Memory B cell (primary cell): ENCODE results near the gene SKIC2.
A peak's percentile ranks its signal among the peaks of the same experiment; 100 is the strongest.
"Not testable (repeated sequence)": the region's sequence is repeated elsewhere in the genome, so short reads cannot be mapped to it uniquely, and the experiment has no call there.

Experiments used
- ATAC-seq: fragments of 150-1000 bp; cut with Tn5 transposase; 2 replicates; pipeline ENCODE4 v1.10.0; 2021; ENCODE audit warnings: low read depth, mild to moderate bottlenecking, moderate library complexity
- DNase-seq, 2 donors: peaks; one replicate each; pipeline ENCODE4 v3.0.0; 2022; ENCODE audit warnings: low spot score in 2 of 2
- H3K27ac Mint-ChIP-seq: one replicate; pipeline ENCODE4 v1.8.0; 2022; ENCODE audit warnings: mild to moderate bottlenecking, moderate library complexity, mixed read lengths
- H3K27me3 Mint-ChIP-seq: one replicate; pipeline ENCODE4 v1.8.0; 2022; ENCODE audit warnings: mixed read lengths
- H3K36me3 Mint-ChIP-seq: one replicate; pipeline ENCODE4 v1.8.0; 2022; ENCODE audit warnings: mild to moderate bottlenecking, mixed read lengths
- H3K4me1 Mint-ChIP-seq: one replicate; pipeline ENCODE4 v1.8.0; 2022; ENCODE audit warnings: mixed read lengths
- H3K4me3 Mint-ChIP-seq: one replicate; pipeline ENCODE4 v1.8.0; 2022; ENCODE audit warnings: mild to moderate bottlenecking, moderate library complexity, mixed read lengths
- H3K9me3 Mint-ChIP-seq: one replicate; pipeline ENCODE4 v1.8.0; 2022; ENCODE audit warnings: mixed read lengths

Gene SKIC2

DNA sequence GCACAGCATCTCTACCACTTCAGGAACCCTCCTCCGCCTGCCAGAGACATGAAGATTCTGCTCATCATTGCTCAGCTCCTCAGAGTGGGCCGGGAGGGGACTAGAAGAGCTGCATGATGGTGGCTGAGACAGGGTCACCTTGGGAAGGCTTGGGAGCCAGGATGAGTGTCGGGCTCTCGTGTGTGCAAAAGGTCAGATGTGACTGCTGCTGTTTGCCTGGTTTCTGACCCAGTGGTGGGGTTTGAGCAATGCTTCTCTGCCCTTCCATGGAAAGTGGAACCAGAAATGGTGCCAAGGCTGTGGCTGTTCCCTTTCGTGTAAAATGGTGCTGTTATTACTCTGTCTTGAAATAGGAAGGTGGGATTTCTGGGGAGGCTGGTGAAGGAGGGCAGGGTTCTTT lies 22.0 kb downstream of the SKIC2 start:
- H3K27me3 Mint-ChIP-seq, DNase-seq, H3K36me3 Mint-ChIP-seq, ATAC-seq, H3K9me3 Mint-ChIP-seq, H3K27ac Mint-ChIP-seq, H3K4me1 Mint-ChIP-seq, H3K4me3 Mint-ChIP-seq: not testable (repeated sequence)

DNA sequence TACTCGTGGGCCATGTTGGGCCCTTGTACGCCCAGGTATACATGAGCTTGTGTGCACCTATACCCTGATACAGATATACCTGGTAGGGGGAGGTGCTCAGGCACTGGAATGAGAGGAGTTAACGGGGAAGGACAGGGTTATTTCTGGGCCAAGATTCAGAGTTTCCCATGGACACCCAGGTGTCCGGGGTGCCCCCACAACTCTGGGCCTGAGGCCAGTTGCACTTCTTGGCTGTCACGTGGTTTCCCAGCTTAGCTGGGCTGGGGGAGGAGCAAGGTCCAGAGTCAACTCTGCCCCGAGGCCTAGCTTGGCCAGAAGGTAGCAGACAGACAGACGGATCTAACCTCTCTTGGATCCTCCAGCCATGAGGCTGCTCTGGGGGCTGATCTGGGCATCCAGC lies 22.8 kb downstream of the SKIC2 start, which contains the start of gene C4A:
TSS of gene C4A (plus strand) at position 314 of the 400 bp plus-strand sequence. CDS start at position 365, 51 bp downstream.
- not testable (repeated sequence) for H3K36me3 Mint-ChIP-seq, H3K27me3 Mint-ChIP-seq, H3K9me3 Mint-ChIP-seq, H3K27ac Mint-ChIP-seq, H3K4me3 Mint-ChIP-seq, DNase-seq, ATAC-seq, H3K4me1 Mint-ChIP-seq

DNA sequence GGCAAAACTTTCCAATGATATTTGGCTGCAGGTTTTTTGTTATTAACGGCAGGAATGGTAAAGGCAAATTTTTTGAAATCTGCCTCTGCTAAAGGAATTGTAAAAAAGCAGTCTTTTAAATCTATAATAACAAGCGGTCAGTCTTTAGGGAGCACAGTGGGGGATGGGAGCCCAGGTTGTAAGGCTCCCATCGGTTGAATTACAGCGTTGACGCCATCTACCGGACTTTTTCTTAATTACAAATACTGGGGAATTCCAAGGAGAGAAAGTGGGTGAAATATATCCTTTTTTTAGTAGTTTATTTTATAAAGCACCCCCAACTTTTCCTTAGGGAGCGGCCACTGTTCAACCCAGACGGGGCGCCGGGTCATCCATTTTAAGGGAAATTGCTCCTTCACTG lies 30.4 kb downstream of the SKIC2 start:
- H3K4me1 Mint-ChIP-seq, H3K9me3 Mint-ChIP-seq, DNase-seq, H3K27ac Mint-ChIP-seq, H3K27me3 Mint-ChIP-seq, H3K36me3 Mint-ChIP-seq, H3K4me3 Mint-ChIP-seq: not testable (repeated sequence)
- ATAC-seq, result peak; percentile 34

GRCh38 chr6:31994421-31994820 lies 35.4 kb downstream of the SKIC2 start:
- not testable (repeated sequence) for H3K27ac Mint-ChIP-seq, H3K9me3 Mint-ChIP-seq, ATAC-seq, DNase-seq, H3K4me1 Mint-ChIP-seq, H3K27me3 Mint-ChIP-seq, H3K36me3 Mint-ChIP-seq, H3K4me3 Mint-ChIP-seq

GRCh38 chr6:31996385-31996784 lies 37.4 kb downstream of the SKIC2 start:
- not testable (repeated sequence) for H3K4me3 Mint-ChIP-seq, ATAC-seq, H3K36me3 Mint-ChIP-seq, H3K4me1 Mint-ChIP-seq, DNase-seq, H3K27me3 Mint-ChIP-seq, H3K9me3 Mint-ChIP-seq, H3K27ac Mint-ChIP-seq

- not testable (repeated sequence) for H3K4me3 Mint-ChIP-seq, H3K36me3 Mint-ChIP-seq, DNase-seq, ATAC-seq, H3K4me1 Mint-ChIP-seq, H3K27ac Mint-ChIP-seq, H3K27me3 Mint-ChIP-seq, H3K9me3 Mint-ChIP-seq
Observed at GRCh38 chr6:32002546-32003268, 43.7 kb downstream of the SKIC2 start.

DNA sequence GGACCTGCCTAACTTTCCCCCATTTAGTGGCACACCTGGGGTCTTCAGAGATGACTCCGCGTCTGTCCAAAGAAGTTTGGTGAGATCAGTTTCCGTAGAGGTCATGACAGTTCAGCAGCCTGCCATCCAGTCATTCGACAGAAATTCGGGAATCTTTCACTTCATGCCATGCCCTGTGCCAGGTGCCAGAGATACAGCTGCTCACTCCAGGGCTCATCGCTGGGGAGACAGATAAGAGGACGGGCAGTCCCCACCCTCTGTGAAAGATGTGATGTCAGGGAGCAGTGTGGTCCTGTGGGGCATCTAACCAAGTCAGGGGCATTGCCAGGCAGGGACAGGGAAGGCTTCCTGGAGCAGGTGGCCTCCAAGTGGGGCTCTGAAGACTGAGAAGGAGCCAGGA lies 44.3 kb downstream of the SKIC2 start:
- not testable (repeated sequence) for H3K36me3 Mint-ChIP-seq, DNase-seq, ATAC-seq, H3K27ac Mint-ChIP-seq, H3K4me3 Mint-ChIP-seq, H3K27me3 Mint-ChIP-seq, H3K4me1 Mint-ChIP-seq, H3K9me3 Mint-ChIP-seq

DNA sequence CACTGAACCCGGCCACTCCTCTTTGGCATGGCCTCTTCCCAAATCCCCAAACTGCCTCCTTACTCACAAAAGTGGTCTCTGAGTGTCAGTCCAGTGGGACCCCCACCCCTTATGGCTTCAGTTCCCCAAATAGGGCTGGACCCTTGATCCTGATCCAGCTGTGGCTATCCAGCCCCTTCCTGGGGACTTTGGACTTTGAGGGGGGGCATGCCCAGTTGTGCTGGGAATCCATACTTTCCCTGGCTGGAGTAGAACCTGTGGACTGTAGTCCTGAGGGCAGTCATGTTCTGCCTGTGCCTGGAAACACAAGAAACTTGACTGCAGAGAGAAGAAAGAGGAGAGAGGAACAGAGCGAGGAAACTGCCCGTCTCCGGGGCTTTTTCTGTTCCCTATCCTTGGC lies 45.4 kb downstream of the SKIC2 start:
- DNase-seq, H3K36me3 Mint-ChIP-seq, H3K4me3 Mint-ChIP-seq, H3K4me1 Mint-ChIP-seq, H3K27ac Mint-ChIP-seq, H3K9me3 Mint-ChIP-seq, H3K27me3 Mint-ChIP-seq, ATAC-seq: not testable (repeated sequence)

GRCh38 chr6:32004864-32005537 lies 46.0 kb downstream of the SKIC2 start:
- not testable (repeated sequence) for H3K9me3 Mint-ChIP-seq, H3K4me1 Mint-ChIP-seq, H3K36me3 Mint-ChIP-seq, H3K27me3 Mint-ChIP-seq, H3K27ac Mint-ChIP-seq, H3K4me3 Mint-ChIP-seq
- DNase-seq, result peak in 1 of 2 donors; percentile 9
- peak; percentile 88 for ATAC-seq

GRCh38 chr6:32005538-32005880 lies 46.5 kb downstream of the SKIC2 start:
- not testable (repeated sequence) for H3K27me3 Mint-ChIP-seq, H3K27ac Mint-ChIP-seq

DNA sequence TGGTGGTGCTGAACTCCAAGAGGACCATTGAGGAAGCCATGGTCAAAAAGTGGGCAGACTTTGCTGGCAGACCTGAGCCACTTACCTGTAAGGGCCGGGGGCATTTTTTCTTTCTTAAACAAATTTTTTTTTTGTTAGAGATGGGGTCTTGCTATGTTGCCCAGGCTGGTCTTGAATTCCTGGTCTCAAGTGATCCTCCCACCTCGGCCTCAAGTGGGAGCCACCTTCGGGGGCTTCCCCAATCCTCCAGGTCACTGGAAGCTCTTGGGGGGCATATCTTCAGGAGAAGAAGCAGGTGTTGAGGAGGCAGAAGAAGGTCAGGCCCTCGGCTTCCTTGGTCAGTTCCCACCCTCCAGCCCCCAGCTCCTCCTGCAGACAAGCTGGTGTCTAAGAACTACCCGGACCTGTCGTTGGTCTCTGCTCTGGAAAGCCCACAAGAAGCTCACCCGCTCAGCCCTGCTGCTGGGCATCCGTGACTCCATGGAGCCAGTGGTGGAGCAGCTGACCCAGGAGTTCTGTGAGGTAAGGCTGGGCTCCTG lies 47.1 kb downstream of the SKIC2 start:
- H3K9me3 Mint-ChIP-seq, DNase-seq, ATAC-seq, H3K27me3 Mint-ChIP-seq, H3K4me3 Mint-ChIP-seq, H3K27ac Mint-ChIP-seq, H3K4me1 Mint-ChIP-seq, H3K36me3 Mint-ChIP-seq: not testable (repeated sequence)

More at GRCh38 chr6:32005538-32005880, 46.5 kb downstream of the SKIC2 start:
- H3K4me1 Mint-ChIP-seq, H3K36me3 Mint-ChIP-seq, ATAC-seq, DNase-seq, H3K9me3 Mint-ChIP-seq, H3K4me3 Mint-ChIP-seq: not testable (repeated sequence)

DNA sequence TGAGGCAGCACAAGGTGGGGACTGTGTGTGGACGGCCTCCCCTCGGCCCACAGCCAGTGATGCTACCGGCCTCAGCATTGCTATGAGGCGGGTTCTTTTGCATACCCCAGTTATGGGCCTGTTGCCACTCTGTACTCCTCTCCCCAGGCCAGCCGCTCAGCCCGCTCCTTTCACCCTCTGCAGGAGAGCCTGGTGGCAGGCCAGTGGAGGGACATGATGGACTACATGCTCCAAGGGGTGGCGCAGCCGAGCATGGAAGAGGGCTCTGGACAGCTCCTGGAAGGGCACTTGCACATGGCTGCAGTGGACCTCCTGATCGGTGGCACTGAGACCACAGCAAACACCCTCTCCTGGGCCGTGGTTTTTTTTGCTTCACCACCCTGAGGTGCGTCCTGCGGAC lies 48.1 kb downstream of the SKIC2 start:
- not testable (repeated sequence) for H3K4me3 Mint-ChIP-seq, H3K27ac Mint-ChIP-seq, H3K27me3 Mint-ChIP-seq, H3K9me3 Mint-ChIP-seq, H3K36me3 Mint-ChIP-seq, DNase-seq, ATAC-seq, H3K4me1 Mint-ChIP-seq

- H3K27me3 Mint-ChIP-seq, DNase-seq, H3K27ac Mint-ChIP-seq, H3K9me3 Mint-ChIP-seq, H3K36me3 Mint-ChIP-seq, H3K4me3 Mint-ChIP-seq, H3K4me1 Mint-ChIP-seq, ATAC-seq: not testable (repeated sequence)
Observed at GRCh38 chr6:32008037-32008436, 49.1 kb downstream of the SKIC2 start.

DNA sequence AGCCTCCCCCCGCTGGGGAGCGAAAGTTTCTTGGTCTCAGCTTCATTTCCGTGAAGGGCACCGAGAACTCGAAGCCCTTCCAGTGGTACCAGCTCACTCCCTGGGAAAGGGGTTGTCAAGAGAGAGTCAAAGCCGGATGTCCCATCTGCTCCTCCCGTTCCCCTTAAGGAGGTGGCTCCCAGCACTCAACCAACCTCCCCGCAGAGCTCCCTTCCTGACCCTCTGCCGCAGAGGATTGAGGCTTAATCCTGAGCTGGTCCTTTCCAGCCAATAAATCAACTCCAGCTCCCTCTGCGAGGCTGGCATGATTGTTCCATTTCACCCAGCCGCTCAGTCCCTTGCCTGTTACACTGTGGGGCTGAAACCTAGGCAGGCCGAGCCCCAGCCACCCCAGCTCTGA lies 49.6 kb downstream of the SKIC2 start:
- not testable (repeated sequence) for H3K27me3 Mint-ChIP-seq, DNase-seq, H3K4me3 Mint-ChIP-seq, H3K9me3 Mint-ChIP-seq, H3K27ac Mint-ChIP-seq, ATAC-seq, H3K36me3 Mint-ChIP-seq, H3K4me1 Mint-ChIP-seq

DNA sequence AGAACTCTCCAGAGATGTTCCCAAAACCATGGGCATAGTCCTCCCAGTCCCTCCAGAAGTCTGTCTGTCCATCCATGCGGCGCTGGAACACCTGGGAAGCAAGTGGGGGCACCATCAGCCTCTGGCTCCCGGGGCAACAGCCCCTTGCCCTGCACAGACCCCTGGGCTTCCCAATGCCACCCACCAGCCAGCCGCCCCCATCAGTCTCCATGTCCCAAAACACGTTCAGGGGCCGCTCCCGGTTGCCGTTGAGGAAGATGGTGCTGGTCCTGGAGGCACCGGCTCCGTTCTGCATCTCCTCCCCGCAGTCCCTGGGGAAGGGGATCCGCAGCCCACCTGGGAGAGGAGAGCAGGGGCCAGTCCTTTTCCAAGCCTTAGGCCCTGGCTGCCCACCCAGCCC lies 50.6 kb downstream of the SKIC2 start:
- H3K9me3 Mint-ChIP-seq, ATAC-seq, DNase-seq, H3K27ac Mint-ChIP-seq, H3K4me3 Mint-ChIP-seq, H3K27me3 Mint-ChIP-seq, H3K4me1 Mint-ChIP-seq, H3K36me3 Mint-ChIP-seq: not testable (repeated sequence)
